ENCODE measurements around the gene COBL.
A peak's percentile ranks its signal among the peaks of the same experiment; 100 is the strongest.

Gene COBL

DNA sequence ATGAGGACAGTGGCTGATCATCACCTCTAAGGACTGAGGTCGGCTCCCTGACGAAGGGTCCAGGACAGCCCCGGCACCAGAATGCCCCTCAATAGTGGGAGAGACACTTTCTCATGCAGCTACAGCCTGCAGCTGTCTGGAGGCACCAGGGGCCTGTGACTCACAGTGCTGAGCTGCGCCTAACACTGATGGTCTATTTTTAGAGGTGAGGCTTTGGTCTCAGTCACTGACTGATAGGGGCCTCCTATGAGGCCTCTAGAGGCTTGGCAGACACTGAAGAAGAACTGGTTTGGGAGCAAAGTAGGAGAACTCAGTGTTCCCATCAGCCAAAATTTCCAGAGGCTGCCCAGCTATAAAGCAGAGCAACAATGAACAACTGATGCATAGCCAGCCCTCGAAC lies 130.1 kb downstream of the COBL start:
- no peak for DNase-seq

DNA sequence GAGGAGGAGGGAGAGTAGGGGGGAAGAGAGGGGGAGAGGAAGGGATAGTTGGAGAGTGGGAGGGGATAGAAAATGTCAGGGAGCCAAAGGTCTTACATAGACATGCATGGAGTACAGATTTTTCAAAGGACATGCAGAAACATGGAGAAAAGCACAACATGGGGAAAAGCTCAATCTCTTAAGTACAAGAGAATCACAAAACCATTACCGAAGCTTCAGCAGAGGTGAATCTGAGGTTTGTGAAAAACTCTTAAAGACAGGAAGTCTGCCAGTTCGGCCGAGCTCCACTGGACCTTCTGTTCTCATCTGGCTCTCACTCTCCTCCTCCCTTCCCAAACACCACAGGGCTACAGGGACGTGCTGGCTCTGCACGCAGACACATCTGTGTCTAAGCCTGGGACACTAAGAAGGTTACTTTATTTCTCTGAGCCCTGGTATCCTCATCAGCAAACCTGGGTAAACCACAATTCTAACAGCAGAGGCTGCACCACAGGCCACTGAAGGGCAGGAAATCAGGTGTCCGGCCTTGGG lies 133.9 kb downstream of the COBL start:
- DNase-seq, result no peak

DNA sequence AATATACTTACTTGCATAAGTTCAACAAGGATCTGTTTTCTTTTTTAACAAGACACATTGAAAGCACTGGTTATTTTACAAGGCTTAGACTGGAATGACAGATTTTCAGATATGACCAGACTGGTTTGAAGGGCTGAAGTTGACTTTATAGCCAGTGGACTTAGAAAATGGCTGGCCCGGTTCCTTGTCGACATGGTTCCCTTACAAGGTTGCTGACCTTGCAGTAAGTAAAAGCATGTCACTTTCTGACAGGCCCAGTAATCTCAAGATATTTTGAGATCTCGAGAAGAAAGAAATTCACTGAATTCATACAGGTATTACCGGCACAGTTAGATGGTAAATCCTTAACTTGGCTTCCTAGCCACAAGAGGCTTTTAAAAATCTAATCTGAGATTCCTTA lies 136.5 kb downstream of the COBL start:
- no peak for DNase-seq

DNA sequence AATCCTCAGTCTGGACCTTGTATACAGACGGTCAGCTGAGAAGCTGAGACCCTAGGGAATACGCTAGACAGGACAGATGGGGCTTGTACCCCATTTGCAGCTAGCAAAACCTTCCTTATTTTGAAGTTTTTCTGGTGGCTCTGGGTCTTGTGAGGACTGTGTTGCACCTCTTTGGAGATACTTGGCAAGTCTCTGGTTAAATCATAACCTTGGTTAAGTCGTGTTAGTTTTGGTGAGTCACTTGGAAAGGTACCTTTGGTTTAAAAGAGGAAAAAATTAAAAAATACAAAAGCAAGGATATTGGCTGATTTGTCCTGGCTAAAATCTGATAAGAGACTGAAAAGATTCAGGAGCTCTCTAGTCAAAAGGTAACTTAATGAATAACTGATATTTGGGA lies 140.6 kb downstream of the COBL start:
- no peak for DNase-seq

DNA sequence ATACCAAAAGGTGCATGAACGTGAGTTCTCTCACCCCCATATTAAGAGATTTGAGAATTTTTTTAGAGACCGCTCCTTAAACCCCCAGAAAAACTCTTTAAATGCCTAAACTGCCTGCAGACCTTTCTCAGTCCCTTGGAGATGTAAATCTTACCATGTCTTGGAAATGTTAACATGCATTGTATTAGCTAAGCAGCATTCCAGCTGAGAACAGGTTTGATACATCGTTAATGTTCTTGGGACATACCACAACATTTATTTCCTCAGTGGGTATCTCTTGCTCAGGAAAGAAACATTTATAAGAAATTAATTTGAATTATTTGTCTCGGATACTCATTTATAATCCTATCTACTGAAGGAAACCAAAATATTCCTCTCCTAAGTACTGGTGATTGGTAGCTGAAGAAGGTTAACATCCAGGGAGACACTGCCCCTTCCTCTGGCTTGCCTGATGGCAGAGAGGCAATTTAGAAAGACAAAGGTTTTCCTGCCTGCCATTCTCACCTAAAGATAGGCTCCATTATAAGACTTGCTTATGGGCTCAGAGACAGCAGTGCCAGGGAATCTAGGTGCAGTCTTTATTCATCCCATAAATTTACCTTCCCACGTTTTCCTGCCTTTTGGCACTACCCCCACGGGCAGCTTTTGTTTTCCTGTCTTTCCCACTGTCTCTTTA lies 141.2 kb downstream of the COBL start:
- DNase-seq, result no peak

DNA sequence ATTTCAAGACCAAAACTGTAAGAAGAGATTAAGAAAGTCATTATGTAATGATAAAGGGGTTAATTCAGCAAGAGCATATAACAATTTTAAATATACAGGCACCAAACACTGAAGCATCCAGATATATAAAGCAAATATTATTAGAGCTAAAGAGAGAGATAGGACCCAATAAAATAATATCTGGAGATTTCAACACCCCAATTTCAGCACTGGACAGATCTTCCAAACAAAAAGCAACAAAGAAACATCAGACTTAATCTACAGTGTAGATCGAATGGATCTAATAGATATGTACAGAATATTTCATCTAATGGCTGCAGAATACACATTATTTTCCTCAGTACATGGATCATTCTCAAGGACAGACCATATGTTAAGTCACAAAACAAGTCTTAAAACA lies 151.3 kb downstream of the COBL start:
- DNase-seq, result no peak

DNA sequence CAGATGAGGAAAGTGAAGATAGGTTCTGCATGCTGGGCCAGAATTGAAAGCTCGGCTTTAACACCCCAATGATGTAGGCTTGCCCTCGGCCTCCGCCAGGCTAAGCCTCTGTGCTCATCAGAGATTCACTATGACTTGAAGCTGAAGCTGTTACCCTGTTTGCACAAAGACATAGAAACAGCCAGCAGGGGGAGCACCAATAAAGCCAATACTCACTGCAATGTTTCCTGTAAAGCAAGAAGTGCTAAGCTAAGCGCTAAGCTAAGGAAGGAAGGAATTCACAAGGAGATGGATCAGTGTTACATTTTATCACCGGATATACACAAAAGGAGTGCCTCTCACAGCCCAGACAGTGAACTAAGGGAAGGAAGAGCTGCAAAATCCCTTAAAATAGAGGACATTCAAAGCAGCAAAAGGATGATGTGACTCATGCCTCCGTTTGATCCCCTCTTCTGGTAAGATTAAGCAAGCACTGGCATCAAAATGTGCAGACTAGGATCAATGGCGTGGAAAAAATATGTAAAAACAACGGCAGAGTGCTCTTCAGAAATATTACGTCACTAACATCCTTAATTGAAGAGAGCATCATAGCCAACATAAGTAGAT lies 153.8 kb downstream of the COBL start:
- DNase-seq, result peak; percentile 86 to 90

DNA sequence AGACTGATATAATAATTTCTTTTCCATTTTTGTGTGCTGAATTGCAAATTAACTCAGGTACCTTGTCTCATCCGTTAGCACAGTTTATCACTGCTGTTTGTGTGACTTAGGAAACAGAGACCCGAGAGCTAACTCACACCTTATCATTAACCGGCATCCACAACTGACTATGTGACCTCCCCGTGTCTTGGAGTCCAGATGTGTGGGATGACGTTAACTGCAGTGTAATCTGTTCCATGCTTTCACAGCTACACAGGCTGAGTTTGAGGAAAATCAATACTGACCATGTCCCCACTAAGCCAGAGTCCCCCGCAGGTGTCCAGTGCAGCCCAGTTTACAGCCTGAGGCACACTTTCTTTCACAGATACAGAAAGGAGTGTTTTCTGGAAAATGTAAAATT lies 154.7 kb downstream of the COBL start:
- no peak for DNase-seq

DNA sequence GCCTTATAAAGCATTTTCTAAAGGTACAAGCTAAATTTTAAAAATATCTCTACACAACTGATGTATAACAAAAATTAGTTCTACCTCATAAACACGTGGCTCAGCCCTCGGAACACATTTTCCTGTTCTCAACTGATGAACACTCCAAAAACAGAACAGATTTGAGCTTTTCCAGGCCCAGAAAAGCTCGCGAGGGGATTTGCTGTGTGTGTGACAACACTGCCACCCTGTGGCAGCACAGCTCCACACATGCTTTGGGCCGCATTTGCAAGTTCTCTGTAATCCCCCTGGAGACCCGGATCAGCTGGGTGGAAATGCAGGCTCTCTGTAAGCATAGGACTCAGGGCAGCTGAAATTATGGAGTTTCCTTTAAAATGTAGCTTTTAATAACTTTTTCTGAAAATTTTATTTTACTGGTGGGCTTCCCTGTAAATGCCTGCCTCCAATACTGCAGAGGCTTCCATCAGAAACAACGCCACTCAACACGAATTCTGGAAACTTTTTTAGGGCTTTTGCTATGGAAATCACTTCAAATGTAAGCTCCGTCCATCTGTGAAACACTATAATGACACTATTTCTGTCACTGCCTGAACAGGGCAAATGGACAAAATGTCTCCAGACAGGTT lies 155.5 kb downstream of the COBL start:
- peak; percentile 75 to 77 for DNase-seq

DNA sequence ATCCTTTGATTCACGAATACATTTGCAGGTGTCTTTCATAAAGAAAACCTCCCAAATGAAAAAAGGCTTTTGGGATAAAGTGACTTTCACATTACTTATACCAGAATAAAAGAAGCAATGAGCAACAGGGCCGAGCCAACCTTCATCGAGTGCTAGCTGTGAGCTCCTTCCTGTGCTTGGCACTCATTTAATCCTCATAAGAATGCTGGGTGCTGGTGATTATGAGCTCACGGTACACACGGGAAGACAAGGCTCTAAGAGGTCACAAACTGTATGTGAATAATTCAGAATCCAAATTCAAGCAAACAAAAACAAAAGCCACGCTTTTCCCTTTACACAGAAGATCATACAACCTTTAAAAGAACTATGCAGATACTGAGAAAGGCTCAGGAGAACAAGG lies 156.2 kb downstream of the COBL start:
- DNase-seq, result no peak

DNA sequence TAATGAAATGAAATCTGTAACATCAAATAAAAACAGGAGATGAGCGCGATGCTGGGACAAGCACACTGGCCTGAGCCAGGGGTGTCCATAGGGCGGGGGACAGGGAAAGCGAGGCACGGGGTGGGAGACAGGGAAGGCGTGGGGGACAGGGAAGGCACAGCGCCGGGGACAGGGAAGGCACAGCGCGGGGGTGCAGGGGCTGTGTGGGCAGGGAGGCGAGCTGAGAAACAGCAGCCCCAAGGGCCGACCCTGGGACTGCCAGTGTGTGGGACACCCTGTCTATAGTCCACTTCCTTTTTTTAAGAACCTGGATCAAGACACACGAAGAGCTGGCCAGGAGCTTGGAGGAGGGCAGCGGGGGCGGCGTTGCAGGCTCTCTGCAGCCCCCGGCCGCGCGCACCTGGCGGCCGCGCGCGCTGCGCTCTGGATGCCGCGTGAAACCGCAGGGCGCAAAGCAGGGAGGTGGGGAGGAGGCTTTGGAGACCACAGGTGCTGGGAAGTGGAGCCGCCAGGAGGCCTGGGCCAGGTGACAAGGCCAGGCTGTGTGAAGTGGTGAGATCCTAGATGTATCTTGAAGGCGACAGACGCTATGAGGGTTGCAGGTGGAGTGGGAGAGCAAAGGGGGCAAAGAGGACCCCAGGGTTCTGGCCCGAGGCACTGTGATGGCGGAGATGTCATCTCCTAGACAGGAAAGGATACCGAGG lies 157.7 kb downstream of the COBL start:
- no peak for DNase-seq

DNA sequence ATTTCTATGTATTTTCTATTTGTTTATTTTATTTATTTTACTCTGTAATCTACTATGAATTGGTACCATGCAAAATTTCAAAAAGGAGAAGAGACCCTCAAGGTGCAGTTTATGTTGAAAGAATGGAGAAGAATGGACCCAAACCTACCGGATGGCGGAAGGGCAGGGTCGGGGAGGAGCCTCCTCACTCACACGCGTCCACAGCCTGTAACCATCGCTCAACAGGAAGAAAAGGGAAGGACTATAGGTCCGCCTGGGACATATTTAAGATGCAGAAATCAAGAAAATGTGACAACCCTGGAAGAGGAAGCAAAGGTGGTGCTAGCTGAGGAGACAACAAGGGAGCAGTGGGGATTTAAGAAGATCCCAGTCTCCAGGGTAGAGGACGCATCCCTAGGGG lies 158.4 kb downstream of the COBL start:
- DNase-seq, result no peak

DNA sequence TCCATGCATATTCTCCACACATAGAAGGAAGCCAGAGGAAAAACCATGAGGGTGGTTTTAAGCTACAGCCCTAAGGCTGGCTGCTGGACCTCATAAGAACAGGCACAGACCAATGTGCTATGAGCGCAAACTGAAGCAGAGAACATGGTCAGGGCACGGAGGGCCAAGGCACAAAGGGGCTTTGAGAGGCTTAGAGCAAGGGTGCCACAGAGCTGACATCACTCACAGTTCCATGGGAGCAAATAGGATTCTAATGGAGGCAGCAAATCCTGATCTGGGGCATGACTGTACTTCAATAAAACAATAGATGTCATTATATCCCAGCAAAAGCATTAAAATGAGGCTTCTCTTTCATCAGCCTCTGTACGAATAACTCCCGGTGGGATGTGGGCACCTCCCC lies 162.4 kb downstream of the COBL start:
- no peak for DNase-seq

DNA sequence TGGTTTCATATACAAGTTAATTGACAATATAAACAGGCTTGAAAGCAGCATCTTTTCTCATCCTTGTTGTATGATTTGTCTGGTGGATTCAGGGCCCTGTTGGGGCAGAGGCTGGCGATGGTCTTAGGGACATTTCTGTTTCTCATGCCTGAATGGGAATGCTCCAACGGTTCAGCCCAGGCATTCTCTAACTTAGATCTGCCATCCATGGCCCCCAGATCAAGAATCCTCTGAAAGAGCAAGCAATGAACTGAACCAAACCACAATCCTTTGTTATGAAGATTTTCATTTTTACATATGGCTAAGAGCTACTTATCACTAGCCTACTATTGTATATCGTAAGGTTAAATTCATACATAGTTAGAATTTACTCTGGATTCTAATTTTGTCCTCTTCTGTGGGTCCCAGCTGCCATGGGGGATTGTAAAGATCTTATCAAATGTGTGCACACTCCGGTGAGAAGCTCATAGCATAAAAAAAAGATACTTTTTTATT lies 163.9 kb downstream of the COBL start:
- DNase-seq, result no peak

DNA sequence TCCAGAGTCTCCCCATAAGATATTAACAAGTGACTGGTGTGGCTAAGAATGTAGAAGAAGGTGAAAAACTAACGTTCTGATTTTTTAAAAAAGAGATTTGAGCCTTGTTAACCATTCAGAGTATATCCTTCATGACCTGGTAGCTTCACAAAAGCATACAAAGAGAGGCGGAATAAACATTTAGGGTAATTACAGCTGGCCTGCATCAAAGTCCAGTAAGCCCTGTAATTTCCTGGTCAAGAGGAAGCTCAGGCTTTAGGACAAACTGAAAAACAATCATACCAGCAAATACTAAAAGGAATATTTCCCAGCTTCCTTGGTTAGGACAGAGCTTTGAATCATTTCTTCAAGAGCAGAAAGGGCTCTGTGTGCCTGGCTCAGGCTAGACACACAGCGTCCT lies 165.2 kb downstream of the COBL start:
- no peak for DNase-seq

DNA sequence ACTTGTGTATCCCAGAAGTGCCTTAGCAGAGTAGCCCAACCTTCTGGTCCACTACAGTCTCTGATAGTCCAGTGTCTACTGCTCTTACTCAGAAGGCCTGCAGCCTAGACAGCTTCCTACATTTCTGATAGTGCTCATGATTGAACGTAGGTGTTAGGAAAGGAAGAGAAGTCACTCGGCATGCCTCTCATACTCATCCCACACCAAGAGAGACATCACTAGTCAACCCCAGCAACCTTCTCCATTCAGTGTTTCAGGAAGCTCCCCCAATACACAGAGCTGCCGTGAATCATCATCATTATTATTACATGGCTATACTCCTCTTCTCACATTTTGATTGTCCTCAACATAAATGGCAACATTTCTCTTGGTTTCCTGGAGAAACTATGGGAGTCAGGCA lies 166.4 kb downstream of the COBL start:
- DNase-seq, result no peak

DNA sequence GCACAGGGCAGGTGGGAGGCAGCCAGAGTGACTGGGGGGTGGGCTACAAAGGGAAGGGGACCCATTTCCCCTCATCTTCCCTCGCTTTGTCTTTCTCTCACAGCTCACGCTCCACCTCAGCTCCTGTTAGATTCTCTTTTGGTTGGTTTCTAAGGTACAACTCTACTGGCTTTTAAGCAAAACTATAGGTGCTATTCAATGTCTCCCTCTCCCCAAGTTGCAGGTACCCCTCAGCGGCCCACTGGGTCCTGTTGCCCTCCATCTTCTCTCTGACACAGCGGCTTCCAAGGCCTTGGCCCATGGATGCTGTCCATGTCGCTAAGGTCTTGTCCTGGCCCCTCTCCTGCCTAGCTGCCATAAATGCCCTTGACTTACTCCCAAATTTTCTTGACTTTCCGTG lies 168.4 kb downstream of the COBL start:
- DNase-seq, result no peak

DNA sequence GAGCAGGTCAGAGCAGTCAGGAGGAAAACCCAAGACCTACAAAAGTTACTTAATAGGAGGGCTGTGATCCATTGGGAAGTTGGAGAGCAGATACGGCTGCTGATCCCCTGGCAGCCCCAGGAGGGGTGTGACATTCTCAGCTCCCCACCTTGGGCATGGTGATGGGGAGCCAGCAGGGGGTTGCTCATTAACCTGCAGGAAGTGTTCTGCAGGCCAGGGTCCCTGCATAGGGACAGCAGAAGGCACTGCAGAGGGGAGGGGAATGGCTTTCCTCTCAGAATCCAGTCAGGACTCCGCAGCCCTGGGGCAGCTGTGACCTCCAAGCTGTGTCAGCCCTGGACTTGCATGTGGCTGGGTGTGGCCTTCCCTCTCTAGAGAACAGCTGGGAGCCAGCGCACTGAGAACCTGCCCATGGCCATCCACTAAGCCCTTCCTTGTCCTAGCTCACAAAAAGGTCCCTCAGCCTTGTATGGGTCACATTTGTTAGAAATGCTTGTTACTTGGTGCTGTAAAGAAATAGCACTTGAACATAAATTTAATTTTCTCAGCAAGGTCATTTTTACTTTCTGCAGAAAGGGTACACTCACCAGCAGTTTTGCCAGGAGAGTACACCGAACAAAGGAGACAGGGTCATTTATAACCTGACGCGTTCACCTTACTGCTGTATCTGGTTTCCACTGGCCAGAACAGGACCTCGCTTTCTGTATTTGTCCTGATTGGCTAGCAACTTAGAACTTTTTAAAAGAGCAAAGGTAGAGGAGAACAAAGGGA lies 169.6 kb downstream of the COBL start:
- no peak for DNase-seq

DNA sequence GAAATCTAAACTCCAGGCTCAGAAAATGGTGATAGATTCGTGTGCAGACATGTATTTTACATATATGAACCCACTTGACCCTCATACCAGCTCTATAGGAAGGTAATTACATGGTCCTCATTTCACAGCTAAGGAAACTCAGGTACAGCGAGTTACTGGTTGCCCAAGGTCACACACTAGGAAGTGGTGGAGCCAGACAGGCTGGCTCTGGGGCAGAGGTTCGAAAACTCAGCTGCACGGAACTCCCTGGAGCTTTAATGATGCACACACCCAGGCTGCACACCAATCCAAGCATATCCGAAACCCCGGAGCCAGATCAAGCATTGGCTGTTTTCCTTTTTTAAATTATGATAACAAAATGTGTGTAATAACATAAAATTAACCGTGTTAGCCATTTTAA lies 172.4 kb downstream of the COBL start:
- no peak for DNase-seq

DNA sequence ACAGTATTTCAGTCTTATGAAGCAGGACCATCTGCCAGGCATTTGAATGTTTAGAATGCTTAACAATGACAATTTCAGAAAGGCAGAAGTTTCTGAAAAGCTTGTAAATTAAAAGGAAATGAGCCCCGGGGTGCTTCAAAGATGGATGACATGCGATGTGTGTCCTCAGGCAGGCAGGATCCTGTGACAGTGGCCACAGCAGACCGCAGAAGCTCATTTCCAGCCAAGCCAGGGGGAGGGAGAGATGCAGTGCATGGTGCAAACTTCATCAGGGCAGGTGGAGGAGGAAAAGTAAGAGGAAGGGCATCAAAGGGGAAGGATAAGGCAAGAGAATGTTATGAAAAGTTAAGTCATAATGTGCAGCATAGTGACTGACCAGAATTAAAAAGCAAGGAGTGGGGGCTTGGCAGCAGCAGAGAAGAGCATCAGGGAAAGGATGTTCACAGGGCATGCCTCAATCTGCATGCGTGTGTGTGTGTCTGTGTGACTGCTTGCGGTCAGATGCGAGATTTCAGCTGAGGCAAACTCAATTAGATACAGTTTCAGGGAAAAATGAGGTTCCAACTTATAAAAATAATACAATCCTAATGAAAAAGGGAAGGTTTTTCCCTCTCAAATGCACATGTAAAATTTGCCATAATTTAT lies 173.7 kb downstream of the COBL start:
- DNase-seq, result no peak

DNA sequence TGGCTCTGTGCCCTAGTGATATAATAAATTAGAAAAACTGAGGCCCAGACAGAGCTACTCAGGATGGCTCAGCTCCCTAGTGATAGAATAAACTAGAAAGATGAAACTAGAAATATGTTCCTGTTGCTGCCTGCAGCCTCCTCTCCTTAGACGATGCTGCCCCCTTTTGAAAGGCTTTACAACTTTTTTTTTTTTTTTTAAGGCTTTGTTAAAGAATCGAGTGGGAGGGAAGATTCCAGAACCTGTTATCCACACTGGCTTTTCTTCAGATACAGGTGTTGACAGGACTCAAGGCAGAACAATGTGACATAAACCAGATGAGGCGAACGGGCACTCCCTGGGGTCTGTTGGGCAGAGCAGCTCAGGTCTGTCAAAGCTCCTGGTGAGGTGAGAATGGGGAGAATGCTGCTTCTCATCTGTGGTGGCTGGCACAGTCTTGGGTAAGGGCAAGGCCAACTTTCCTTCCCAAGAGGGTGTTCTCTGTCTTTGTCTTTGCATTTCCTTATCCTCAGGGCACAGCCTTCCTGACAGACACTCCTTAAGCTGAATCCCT lies 175.1 kb downstream of the COBL start:
- peak in 1 of 2 experiments; percentile 8 for DNase-seq

All from SHP77 (cell line).